Tongue (tissue), 2 donors: Measurements from ENCODE around the gene LDLRAP1. TPM values are rescaled to one million over a fixed set of nuclear protein-coding genes. Genes with fewer than 3 reads are reported as not detected.
A peak's percentile ranks its signal among the peaks of the same experiment; 100 is the strongest.

ENCODE experiments used
- DNase-seq: peaks from one replicate; pipeline ENCODE4 v3.0.0-alpha.2; 2015
- total RNA-seq: library from RNA; depleted of rRNA; stranded (reverse); fragments of >200 nt; gene quantifications from one replicate; pipeline ENCODE4 v1.2.3, GENCODE V29; 2014

The LDLRAP1 gene
- total RNA-seq, 1 donor from 2014 or later = 10.8 TPM

DNA sequence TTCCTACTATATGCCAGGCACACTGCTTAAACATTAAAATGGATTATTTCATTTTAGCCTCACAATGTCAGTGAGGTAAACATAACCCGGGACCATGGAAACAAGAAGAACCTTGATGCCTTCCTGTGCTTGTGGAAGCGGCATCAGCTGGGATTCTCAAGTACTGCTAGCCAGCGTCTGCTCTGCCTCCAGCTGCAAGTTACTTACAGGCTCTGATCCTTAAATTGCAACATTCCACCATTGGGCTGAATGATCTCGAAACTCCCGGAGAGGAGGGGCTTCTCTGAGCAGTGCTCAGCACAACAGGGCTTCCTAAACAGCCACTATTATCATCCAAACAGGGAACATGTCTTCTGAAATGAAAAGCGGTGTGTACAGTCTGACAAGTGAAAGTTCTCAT, 66.5 kb downstream of the LDLRAP1 start:
- DNase-seq = peak; percentile 34

DNA sequence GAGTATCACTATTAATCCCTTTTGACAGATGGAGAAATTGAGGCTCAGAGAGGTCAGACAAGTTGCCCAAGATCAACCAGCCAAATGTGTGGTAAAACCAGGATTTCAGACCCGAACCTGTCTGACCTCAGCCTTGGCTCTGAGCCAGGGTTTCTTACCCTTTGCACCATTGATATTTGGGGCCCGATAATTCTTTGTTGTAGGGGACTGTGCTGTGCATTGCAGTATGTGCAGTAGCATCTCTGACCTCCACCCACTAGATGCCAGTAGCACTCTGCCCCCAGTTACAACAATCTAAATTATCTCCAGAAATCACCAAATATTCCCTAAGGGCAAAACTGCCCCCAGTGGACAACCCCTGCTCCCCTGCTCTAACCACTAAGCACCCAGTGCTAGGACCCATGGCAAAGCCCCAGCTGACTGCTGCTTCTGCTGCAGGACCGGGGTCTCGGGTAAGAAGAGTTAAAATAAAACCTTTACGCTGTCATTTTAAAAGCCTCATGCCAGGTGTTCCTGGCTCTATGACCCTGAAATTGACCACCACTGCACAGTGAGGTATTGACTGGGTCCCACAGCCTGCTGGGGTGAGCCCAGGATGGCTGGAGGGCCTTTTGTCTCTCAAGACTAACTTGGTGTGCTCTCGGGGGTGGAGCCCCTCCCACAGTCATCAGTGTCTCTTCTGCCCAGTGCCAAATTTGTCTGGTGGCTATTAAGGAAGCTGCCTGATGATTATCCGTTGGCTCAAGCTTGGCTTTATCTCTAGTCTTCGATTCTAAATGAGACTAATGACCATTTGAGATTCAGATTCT, 67.6 kb downstream of the LDLRAP1 start:
- DNase-seq = no peak

DNA sequence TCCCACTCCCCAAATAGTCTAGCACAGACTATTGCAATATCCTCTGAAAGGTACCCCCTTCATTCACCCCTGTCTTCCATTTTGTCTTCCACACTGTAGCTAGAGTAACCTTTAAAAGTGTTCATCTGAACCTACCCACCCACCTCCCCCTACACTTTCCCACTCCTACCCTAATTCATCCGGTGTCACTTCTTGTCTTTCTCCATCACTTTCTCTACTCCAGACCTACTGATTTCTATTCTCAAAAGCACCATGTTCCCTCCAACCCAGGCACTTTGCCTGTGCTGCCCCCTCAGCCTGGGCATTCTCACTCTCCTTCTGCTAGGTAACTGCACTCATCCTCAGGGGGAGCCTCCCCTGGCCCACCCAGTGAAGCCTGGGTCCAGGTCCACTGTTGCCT, 68.4 kb downstream of the LDLRAP1 start:
- no peak for DNase-seq

DNA sequence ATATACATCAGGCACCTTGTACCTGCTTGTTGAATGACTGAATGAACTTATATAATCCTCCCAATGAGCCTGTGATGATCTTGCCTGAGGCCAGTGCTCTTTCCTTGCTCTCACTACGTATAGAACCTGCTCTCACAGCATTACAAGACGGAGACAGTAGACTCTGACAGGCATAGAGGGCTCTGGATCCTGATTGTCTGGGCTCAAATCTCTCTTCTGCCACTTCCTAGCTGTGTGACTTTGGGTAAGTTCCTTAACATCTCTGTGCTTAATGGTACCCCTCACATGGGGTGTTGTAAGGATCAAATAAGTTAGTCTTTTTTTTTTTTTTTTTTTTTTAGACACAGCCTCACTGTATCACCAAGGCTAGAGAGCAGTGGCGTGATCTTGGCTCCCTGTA, 69.0 kb downstream of the LDLRAP1 start:
- DNase-seq = no peak

DNA sequence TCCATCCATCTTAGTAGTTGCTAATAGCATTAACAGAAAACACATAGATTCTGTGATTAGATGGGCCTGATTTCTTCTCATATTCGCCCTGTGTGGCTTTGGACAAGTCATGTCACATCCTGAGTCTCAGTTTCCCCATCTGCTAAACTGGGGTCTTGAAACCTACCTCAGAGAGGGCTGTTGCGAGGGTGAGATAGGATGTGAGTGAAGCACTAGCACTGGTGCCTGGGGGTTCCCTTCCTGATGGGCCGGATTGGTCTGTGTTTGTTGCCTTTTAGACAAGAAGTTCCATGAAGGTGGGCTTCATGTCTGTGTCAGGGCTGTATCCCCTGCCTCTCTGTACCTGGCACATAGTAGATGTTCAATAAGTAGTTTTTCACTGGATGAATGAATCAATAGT, 69.7 kb downstream of the LDLRAP1 start:
- no peak for DNase-seq

DNA sequence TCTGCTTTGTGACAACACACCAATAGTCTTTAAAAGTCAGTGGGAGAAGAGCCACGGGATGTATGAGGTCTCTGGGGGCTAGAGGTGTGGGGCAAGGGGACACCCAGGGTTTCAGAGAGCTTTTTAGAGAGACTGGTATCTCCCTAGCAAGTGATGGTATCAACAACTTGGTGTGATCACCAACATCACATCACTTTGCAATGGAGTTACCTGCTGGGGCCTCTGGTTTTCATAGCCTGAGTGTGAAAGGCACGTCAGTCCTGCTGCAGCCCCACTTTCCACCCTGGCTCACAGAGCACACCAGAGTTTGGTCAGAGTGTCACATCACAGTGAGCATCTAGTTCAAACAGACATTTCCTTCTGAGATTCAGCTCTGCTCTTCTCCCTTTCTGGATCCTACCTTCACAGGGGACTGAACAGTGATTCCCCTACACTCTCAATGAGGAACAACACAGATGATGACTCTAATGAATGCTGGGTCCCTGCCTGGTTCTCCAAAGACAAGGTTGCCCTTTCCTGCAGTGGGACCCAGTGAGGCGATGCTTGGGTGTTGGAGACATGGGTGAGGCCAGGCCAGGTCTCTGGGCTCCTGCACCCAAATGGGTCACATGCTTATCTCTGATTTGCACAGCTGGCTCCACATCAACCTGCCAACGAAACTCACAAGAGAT, 71.2 kb downstream of the LDLRAP1 start:
- no peak for DNase-seq

DNA sequence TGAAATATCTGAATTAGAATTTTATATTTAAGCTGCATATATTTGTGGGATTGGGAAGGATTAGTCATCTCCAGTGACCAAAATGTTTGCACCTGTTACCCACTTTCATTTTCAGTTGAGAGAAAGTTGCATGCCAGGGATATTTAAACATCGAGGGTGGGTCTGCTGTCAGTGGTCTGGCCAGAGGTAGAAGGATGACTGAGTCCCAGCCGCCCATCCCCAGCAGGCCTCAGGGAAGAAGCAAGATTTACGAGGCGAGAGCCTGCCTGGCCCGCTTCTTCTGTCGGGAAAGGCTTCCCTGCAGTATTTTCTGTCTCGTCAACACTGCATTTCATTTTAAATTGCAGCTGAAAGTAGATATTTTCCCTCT, 71.8 kb downstream of the LDLRAP1 start:
- DNase-seq = no peak

DNA sequence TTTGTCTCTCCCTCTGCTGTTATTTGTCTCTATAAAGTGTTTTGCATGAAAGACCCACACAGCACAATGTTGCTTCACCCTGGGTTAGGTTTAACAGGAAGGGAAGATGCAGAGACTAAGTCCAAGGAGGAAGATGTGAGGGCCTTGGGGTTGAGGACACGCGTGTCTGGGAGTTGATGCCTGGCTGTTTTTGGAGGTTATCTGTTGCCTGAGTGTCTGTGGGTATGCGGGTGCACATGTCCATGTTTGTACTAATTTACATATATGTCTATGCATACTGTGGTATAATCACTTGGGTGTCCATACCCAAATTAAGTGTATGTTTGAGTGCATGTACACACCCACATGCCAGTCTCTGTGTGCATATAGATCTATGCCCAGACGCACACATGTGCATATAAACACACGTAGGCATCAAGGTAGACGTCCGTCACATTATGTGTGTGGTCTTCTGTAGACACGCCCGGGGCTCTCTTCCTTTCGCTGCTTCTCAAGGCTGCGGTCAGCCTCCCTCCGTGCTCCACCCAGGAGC, 72.2 kb downstream of the LDLRAP1 start:
- no peak for DNase-seq

DNA sequence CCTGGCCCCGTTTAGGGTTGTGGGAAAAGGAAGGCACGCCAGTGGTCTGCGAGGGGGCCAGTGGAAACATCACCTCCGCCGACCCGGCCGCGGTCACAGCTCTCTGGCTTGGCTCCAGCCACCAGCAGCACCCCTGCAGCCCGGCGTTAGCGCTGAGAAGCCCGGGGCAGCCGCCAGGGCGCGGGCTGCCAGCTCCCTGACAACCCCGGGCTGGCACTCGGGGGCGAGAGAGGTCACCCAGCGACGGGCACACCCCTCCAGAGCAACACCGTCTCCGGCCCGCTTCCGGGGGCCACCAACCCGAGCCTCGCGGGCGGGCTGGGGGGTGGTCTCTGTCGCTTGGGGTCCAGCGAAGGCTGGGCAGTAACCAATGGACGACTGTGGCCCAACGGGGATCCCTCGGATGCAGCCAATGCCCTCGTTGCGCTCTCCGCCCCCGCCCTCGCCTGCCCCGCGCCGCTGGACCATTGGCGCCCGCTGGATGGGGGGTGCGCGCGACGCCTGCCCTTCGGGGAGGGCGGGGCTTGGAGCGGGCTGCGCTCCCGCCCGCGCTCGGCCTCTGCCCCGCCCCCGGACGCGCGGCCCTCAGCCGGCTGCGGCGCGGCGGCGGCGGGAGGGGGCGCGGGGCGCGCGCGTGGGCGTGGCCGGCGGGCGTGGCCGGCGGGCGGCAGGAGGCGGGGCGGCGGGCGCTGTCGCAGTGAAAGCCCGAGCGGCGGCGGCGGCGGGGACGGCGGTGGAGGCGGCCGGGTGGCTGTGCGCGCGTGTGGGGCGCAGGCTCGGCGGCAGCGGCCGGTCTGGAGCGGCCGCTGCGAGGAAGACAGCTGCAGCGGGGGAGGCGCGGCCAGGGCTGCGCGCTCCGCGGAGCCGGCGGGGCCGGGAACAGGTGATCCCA, 72.9 kb downstream of the LDLRAP1 start, which contains the start of gene MAN1C1:
Gene MAN1C1 (plus strand): TSS at position 697 of the 892 bp plus-strand sequence. CDS start 1,007 bp downstream, outside the sequence.
- DNase-seq = peak; percentile 94

DNA sequence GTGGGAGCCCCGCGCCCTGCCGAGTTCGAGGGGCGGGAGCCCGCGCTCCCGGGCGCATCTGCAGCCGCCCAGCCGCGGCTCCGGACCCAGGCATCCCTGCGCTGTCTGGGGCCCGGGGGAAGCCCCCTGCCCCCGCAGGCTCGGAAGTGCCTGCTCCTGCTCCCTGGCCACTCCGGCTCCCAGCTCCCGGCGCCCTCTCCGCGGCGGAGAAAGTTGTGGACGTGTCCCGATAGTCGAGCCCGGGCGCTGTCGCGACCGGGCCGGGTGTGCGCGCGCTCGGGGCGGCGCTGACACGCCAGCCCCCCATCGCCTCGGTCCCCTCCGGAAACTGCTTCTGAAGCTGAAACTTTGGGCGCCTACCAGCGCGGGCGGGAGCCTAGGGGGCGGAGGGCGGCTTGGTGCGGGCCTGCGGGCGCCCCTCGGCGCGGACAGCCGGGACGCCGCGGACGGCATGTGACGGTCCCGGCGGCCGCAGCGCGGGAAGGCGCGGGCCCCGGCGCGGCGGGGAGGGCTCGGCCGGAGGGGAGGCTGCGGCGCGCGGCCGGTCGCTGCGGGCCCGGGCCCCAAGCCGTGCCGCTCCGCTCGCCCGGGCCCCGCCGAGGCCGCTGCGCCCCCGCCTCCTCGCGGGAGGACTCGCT, 73.7 kb downstream of the LDLRAP1 start:
- peak; percentile 23 for DNase-seq

DNA sequence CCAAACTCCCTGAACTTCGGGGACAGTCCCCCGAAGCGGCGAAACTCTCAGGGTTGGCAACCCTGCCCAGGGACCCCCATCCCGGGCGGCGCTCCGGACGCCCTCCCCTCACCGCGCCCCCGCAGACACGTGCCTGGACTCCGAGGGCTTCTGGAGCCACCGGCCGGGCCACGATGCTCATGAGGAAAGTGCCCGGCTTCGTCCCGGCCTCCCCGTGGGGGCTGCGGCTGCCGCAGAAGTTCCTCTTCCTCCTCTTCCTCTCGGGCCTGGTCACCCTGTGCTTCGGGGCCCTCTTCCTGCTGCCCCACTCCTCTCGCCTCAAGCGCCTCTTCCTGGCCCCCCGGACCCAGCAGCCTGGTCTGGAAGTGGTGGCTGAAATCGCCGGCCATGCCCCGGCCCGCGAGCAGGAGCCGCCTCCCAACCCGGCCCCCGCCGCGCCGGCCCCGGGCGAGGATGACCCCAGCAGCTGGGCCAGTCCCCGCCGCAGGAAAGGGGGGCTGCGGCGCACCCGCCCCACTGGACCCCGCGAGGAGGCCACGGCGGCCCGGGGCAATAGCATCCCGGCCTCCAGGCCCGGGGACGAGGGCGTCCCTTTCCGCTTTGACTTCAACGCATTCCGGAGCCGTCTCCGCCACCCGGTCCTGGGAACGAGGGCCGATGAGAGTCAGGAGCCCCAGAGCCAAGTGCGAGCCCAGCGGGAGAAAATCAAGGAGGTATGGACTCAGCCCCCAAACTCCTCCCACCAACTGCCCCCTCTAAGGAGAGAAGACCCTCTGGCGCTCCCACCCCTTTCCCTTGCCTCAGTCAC, 74.4 kb downstream of the LDLRAP1 start:
- DNase-seq = peak; percentile 16

DNA sequence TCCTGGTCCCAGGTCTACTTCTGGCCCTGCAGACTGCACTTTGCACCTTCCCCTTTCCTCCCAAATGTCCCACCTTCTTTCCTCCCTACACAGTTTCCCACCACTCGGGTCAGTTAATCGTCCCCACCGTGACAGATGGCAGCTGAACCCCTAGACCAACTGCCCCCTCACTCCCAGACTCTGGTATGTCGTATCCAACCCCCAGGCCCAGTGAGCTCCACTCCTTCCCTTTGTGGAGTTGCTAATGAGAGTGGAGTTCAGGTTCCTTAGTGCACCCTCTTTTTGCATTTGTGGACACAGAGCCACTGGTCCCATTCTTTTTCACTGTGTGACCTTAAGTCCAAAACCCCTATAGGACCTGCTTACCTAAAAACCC, 75.0 kb downstream of the LDLRAP1 start:
- DNase-seq = no peak

Other genes with a start within 250 kb of the LDLRAP1 start
- gene TMEM50A, start 205.3 kb upstream of the LDLRAP1 start, total RNA-seq = 53.5 TPM
- gene RHCE, start 122.8 kb upstream of the LDLRAP1 start, total RNA-seq = 2.2 TPM
- gene MACO1, start 112.7 kb upstream of the LDLRAP1 start, total RNA-seq = 18.7 TPM
- gene MAN1C1, start 73.2 kb downstream of the LDLRAP1 start, total RNA-seq = 8.7 TPM